Bronchial epithelial cell (primary cell): Measurements from ENCODE around the gene ITGB2. TPM values are rescaled to one million over a fixed set of nuclear protein-coding genes. Genes with fewer than 3 reads are reported as not detected.

Experiments
- DNase-seq: peaks from one replicate; pipeline ENCODE4 v3.0.0-alpha.2; 2010; ENCODE audit warnings: low read depth
- FAIRE-seq: peaks from 2 replicates; lab custom pipeline; 2011; peaks lifted over from hg19 to GRCh38; lab: Jason Lieb, UNC
- H3K27me3 ChIP-seq: 2 replicates; pipeline ENCODE4 v1.5.1; 2011; ENCODE audit warnings: low read length; ENCODE audit not compliant: control insufficient read depth, insufficient read depth
- H3K36me3 ChIP-seq: 2 replicates; pipeline ENCODE4 v1.5.1; 2011; ENCODE audit warnings: low read length; ENCODE audit not compliant: control insufficient read depth, insufficient read depth
- H3K4me3 ChIP-seq: 2 replicates; pipeline ENCODE4 v1.5.1; 2011; ENCODE audit warnings: mild to moderate bottlenecking, low read depth, low read length, control low read depth
- total RNA-seq: library from RNA; depleted of rRNA; stranded (reverse); fragments of >200 nt; gene quantifications from 2 replicates; pipeline ENCODE4 v1.2.1, GENCODE V29; 2014
- TF ChIP-seq, protein P1 (sequence below): IDR thresholded peaks from 2 replicates; pipeline ENCODE4 v1.5.1; 2011; ENCODE audit warnings: mild to moderate bottlenecking, moderate library complexity, low read length, control low read depth, inconsistent platforms; ENCODE audit not compliant: insufficient read depth, severe bottlenecking

Gene ITGB2
- total RNA-seq, 1 donor from 2014 or later: 1.1 TPM

DNA sequence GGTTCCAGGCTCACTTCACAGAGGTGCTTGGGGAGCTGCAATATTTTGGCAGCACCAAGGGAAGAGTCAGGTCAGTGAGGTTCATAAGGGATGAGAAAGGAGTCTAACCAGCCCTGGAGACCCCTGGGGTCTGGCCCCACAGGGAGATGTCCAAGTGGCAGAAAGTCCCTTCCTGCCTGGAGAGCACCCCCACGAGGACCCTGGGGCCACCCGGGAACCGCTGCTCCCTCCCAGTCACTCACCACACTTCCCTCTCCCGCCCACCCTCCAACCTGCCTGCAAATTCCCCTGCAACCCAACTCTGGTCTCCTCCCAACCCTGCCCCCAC is 6.5 kb upstream of the ITGB2 start:
- Histone ChIP-seq H3K4me3 (no peak overlapping the region), H3K27me3 (no peaks in the 10 kb centered on the region), H3K36me3 (no peaks in the 10 kb centered on the region)
- no peak for FAIRE-seq
- DNase-seq: no peak
- TF ChIP-seq, protein P1, sequence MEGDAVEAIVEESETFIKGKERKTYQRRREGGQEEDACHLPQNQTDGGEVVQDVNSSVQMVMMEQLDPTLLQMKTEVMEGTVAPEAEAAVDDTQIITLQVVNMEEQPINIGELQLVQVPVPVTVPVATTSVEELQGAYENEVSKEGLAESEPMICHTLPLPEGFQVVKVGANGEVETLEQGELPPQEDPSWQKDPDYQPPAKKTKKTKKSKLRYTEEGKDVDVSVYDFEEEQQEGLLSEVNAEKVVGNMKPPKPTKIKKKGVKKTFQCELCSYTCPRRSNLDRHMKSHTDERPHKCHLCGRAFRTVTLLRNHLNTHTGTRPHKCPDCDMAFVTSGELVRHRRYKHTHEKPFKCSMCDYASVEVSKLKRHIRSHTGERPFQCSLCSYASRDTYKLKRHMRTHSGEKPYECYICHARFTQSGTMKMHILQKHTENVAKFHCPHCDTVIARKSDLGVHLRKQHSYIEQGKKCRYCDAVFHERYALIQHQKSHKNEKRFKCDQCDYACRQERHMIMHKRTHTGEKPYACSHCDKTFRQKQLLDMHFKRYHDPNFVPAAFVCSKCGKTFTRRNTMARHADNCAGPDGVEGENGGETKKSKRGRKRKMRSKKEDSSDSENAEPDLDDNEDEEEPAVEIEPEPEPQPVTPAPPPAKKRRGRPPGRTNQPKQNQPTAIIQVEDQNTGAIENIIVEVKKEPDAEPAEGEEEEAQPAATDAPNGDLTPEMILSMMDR: no peak

DNA sequence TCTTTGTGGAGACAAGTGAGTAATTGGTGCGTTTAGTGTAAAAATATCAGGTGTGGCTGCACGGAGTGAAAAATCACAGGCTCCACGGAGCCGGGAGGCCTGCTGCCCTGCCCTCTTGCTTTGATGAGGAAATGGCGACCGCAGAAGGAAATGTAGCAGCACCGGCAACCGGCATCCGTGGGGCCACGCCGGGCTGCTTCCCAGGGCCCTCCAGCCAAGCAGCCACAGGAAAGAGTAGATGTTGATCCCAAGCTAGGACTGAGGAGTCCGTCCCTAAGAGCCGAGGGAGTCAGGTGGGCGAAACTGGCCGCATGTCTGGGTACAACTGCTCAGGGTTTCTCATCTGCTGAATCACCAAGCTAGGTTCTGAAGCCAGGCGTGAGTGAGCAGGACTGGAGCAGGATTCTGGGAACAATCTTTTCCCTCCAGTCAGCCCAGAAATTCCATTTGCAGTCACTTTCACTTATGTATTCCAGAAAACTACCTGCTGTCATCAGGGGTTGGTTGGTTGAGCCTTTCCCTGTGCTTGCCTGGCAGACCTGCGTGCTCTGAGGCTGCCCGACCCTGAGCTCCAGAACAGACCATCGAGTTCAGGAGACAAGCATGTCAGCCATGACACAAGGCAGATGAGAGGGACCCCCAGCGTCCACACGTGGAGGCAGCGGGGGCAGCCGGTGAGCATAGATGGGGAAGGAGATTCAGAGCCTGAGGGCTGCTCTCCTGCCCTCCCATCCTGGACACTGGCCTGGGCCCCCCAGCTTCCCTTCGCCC is 5.8 kb upstream of the ITGB2 start:
- no peak for FAIRE-seq
- H3K27me3 ChIP-seq: no peaks in the 10 kb centered on the region
- H3K36me3 ChIP-seq: no peaks in the 10 kb centered on the region
- DNase-seq: peak; percentile 44
- no peak overlapping the region for H3K4me3 ChIP-seq
- TF ChIP-seq, protein P1: no peak

DNA sequence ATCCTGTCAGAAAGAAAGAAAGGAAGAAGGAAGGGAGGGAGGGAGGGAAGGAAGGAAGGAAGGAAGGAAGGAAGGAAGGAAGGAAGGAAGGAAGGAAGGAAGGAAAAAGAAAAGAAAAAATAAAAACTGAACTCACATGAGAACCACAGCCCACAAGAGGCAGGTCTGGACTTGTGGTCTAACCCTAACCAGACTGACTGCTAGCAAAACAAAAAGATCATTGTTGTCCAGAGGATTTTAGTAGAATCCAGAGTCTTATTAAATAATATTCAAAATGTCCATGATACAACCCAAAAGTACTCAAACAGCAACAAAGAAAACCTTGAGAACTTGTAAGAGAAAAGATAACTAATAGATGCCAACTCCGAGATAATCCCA is 4.7 kb upstream of the ITGB2 start:
- H3K27me3 ChIP-seq: no peaks in the 10 kb centered on the region
- H3K36me3 ChIP-seq: no peaks in the 10 kb centered on the region
- no peak for FAIRE-seq
- H3K4me3 ChIP-seq: no peak overlapping the region
- peak; percentile 60 for DNase-seq
- TF ChIP-seq, protein P1: no peak

DNA sequence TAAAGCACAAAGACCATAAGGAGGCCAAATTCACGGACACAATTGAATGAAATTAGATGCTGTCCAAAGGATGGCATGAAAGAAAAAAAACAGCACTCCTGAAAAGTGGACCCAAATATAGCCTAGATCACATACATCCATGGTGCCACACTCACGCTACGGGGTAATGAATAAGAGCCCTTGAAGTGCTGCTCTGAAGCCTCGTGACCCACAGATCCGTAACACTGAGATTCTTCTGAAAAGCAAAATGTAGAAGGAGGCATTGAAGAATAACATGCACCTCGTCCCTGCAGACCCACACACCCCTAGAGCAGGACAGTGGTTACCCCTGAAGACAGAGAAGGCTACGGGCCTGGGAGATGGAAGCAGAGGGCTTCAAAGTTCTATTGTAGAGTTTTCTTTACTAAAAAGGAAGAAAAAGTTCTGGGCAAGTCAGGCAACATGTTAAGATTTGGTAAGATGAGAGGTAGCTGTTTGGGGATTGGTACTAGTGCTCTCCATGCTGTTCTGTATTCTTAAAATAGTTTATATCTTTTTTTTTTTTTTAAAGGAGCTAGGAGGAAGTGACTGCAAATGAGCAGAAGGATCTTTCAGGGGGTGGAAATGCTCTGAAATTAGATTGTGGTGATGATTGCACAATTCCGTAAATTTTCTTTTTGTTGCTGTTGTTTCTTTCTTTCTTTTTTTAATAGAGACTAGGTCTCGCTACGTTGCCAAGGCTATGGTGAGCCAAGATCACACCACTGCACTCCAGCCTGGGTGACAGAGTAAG is 4.1 kb upstream of the ITGB2 start:
- no peaks in the 10 kb centered on the region for H3K27me3 ChIP-seq
- FAIRE-seq (no peak), DNase-seq (peak; percentile 51)
- no peak overlapping the region for H3K4me3 ChIP-seq
- no peaks in the 10 kb centered on the region for H3K36me3 ChIP-seq
- TF ChIP-seq, protein P1: no peak

DNA sequence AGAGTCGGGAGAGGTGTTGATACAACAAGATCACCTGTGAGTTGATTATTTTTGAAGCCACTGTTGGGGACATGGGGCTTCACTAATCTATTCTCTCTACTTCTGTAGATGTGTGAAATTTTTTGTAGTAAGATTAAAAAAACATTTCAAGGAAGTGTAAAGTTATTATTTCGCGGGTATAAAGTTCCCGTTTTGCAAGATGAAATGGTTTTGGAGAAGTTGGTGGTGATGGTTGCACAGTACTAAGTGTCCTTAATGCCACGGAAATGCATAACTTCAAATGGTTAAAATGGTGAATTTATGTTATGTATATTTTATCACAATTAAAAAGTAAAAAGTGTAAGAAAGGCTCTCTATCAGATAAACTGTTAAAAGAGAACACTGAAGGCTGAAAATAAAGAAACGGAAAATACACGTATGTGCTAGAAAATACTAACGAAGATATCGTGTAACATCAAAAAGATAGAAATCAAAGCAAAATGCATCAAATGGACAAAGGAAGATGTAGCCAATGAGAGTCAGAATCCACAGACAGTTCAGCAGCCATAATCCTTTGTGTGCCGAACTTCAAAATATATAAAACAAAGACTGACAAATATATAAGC is 2.9 kb upstream of the ITGB2 start:
- no peak for DNase-seq
- TF ChIP-seq, protein P1: no peak
- FAIRE-seq: no peak
- no peaks in the 10 kb centered on the region for H3K36me3 ChIP-seq
- H3K4me3 ChIP-seq: no peak overlapping the region
- H3K27me3 ChIP-seq: no peaks in the 10 kb centered on the region
